Activated T-cell treated with anti-CD3 and anti-CD28 coated beads for 24 hours (primary cell): ENCODE data around the gene LRRK1.

Experiments used
- DNase-seq: peaks from one replicate; pipeline ENCODE4 v3.0.0-alpha.2; 2020; ENCODE audit warnings: low read depth

The LRRK1 gene

DNA sequence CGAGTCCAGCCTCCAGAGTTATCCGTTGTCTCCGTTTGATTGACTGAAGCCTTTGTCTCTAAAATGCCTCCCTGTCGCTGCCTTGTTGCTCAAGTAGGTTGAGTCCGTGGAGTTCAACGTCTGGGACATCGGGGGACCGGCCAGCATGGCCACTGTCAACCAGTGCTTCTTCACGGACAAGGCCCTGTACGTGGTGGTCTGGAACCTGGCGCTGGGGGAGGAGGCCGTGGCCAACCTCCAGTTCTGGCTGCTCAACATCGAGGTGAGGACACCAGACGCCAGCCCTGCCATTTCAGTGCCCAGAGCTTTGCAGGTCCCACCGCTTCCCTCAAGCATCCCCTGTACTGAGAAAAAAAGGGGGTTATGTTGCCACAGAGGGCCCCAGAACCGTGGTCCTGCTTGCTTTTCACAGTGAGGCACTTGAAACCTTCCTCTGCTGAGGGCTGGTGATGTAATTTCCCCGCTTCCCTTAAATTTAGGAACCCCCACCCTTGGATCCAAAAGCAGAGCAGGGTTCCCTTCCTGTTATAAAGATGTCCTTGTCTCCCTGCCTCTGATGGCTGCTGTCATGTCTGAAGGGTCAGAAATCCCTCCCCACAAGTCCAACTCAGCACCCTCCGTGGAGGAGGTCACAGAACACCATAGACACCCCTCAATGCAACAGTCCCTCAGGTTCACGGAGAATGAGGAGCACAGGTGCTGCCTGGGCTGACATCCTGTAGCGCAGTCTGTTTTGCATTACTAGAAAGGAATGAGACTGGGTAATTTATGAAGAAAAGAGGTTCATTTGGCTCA is 105.7 kb downstream of the LRRK1 start:
- DNase-seq: no peak

DNA sequence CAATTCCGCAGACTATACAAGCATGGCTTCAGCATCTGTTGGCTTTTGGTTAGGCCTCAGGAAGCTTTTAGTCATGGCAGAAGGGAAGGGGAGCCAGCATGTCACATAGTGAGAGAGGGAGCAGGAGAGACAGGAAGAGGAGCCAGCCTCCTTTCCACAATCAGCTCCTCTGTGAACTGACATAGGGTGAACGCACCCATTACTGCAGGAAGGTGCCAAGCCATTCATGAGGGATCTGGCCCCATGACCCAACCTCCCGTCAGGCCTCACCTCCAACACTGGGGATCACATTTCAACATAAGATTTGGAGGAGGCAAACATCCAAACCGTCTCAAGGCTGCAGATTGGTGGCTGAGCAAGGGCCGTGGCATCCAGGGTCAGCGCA is 106.3 kb downstream of the LRRK1 start:
- DNase-seq: no peak

DNA sequence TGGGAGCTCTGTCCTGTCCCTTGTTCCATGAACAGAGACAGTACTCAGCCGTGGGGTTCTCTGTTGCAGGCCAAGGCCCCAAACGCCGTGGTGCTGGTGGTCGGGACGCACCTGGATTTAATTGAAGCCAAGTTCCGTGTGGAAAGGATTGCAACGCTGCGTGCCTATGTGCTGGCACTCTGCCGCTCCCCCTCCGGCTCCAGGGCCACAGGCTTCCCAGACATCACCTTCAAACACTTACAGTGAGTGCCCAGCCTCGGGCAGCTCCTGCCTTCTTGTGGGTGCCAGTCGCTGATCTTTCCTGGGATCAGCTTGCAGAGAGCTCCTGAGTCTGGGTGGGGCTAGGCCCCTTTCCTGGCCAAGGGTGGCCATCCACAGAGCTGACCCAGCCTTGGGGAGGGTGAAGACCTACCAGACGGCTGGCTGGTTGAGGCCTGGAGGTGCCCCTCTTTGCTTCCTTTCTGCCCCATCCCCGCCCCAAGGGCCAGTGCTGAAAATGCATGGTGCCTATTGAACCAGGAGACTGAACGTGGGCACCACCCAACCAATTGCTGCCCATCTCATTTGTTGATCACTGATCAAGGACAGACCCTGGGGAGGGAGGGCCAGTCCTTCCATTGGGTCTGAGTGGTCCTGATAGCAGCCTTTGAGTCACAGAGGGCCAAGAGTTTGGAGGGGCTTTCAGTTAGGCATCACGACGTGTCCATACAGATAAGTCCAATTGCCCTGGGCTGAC is 106.9 kb downstream of the LRRK1 start:
- no peak for DNase-seq

DNA sequence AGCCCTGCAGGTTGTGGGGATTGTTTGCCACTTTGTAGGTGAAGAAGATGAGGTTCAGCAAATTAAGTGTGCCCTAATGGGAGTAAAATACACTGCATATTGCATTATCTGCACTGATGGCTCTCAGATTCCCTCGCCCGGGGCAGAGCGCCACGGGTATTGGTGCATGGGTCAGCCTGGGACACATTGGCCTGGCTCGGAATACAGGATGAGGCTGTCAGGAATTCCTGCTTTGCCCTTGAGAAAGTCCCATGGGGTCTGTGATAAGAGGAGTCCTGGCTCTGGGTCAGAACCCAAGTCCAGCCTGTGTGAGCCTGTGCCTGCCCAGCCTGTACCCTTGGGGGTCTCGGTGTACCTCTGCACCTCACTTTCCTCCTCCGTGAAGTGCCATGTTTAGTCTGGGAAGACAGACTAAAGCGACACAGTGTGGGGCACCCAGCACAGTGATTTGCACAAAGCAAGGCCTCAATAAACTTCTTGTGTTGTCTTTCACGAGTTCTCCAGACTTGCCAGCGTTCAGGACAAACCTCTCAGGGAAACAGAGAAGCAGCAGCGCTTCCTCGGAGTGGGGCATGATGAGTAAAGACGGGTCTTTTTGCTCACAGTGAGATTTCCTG is 107.6 kb downstream of the LRRK1 start:
- DNase-seq: no peak

DNA sequence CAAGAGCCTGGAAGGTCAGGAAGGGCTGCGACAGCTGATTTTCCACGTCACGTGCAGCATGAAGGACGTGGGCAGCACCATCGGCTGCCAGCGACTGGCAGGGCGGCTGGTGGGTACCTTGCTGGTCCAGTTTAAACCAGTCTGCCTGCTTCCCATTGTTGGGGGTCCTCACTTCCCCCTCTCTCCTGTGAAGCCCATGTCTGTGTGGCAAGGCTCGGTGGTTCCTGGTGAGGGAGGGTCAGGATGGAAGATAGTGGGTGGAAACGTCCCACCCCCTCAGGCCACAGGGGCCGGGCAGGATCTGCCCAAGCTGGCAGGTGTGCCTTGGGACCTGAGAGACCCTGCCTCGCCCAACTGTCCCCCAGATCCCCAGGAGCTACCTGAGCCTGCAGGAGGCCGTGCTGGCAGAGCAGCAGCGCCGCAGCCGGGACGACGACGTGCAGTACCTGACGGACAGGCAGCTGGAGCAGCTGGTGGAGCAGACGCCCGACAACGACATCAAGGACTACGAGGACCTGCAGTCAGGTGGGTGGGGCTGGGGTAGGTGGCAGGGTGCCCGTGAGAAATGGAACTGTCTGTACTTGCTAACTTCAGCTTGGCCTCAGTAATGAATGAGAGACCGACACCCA is 108.2 kb downstream of the LRRK1 start:
- DNase-seq: no peak

DNA sequence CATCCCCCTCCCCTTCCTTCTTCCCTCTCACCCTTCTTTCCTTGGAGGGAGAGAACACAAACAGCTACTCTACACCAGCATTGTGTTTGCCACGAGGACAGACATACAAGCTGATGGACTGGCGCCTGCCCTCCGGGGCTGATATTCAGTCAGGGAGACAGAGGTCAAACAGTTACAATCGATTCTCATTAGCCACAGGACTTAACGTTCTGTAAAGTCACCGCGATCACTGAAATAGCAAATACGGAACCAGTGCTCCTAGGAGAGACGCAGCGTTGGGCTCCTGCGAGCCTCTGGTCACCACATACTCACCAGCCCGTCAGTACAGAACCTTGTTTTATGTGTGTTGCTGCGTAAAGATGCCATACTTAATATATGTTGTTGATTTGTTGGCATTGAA is 108.8 kb downstream of the LRRK1 start:
- DNase-seq: no peak

DNA sequence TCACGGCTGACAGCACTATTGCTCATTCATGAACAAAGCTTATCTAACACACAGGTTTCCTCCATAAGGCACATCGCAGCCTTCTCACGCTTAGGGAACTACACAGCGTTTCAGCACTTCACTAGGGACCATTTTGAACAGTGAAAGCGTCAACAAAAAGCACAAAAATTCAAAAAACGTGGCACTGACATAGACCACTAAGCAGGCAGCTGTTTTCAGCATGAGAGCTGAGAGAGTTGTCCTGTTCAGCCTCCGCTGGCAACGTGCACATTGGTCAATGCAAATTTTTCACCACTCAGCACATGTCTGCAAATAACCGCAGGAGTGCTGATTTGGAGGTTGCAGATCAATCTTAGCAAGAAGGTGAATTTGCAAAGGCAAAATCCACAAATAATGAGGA is 109.2 kb downstream of the LRRK1 start:
- DNase-seq: no peak

DNA sequence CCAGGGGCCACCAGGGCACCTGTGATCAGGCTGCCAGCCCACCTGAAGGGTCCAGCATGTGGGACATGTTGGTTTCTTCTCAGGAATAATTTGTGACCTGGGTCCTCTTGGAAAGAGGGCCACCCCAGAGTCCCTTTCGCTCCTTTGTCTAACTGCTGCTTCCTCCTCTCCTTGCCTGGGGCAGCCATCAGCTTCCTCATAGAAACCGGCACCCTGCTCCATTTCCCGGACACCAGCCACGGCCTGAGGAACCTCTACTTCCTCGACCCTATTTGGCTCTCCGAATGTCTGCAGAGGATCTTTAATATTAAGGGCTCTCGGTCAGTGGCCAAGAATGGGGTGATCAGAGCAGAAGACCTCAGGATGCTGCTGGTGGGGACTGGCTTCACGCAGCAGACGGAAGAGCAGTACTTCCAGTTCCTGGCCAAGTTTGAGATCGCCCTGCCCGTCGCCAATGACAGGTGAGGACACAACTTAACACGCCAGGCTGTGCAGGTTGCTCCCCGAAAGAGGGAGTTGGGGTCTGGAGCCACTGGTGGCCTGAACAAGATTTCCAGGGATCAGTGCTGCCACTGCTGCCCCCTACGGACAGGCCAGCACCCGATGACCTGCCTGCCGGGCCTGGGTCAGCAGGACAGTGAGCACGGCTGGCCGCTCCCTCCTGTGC is 109.7 kb downstream of the LRRK1 start:
- no peak for DNase-seq

DNA sequence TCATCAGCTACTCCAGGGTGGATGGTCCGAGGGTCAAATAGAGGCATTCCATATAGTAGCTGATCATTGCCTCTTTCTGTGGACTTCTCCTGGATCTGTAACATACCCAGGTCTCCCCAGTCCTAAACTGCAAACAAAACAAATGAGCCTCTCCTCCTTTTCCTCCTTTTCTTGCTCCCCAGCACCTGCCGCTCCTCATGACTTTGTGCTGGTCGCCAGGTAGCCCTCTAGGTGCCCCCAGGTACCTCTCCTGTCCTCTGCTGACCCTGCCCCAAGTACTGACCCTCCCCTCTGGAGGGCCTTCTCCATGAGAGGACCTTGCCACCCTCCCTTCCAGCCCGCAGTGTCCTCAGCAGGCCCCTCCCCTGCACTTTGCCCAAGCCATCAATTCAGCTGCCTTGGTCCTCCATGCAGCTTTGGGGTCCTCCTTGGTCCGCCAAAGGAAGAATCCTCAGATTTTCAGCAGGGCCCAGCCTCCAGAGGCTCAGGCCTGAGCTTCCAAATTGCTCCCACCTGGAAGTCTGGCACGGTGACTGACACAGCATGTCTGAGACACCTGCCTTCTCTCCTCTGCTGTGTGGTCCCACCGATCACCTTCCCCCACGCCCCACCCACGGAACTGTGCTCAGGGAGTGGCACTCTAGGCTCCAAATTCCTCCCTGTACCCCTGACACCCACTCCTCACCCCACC is 111.0 kb downstream of the LRRK1 start:
- no peak for DNase-seq

DNA sequence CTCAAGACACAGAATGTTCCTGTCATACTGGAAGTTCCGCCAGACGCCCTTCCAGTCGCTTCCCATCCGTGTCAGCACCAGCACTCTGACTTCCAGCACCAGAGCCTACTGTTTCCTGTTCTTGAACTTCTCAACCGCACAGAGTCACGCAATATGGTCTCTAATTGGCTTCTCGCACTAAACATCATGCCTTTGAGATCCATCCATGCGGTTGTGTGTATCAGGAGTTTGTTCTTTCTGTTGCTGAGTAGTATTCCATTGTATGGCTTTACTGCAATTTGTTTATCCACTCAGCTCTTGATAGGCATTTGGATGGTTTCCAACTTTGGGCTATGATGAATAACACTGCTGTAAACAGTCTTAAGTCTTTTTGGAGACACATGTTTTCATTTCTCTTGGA is 112.1 kb downstream of the LRRK1 start:
- no peak for DNase-seq

DNA sequence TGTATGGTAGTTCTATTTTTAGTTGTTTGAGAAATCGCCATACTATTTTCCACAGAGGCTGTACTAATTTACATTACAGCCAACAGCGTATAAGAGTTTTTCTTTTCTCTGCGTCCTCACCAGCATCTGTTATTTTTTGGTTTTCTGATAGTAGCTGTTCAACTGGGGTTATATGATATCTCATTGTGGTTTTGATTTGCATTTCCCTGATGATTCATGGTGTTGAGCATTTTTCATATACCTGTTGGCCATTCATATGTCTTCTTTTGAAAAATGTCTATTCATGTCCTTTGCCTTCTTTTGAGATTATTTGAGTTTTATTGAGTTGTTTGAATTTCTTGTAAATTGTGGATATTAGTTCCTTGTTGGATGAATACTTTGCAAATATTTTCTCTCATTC is 114.6 kb downstream of the LRRK1 start:
- DNase-seq: no peak

DNA sequence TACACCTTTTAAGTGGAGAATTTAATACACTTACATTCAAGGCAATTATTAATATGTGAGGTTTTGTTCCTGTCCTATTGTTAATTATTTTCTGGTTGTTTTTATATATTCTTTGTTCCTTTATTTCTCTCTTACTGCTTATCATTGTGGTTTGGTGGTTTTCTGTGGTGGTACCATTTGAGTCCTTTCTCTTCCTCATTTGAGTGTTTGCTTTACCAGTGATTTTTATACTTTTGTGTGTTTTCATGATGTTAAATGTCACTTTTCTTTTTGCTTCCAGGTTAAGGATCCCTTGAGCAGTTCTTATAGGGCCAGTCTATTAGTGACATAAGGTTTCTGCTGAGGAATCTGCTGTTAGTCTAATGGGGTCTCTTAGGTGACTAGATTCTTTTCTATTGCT is 116.5 kb downstream of the LRRK1 start:
- no peak for DNase-seq

DNA sequence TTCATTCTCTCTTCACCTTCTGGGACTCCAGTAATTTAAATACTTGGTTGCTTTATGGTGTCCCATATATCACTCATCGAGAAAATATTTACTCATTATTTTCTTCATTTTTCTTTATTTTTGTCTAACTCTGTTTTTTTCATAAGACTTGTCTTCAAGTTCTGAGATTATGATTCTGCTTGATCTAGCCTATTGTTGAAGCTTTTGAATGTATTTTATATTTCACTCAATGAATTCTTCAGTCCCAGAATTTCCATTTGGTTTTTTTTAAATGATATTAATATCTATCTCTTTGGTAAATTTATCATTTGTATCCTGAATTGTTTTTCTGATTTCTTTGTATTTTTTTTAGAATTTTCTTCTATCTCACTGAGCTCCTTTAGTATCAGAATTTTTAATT is 117.0 kb downstream of the LRRK1 start:
- DNase-seq: no peak

DNA sequence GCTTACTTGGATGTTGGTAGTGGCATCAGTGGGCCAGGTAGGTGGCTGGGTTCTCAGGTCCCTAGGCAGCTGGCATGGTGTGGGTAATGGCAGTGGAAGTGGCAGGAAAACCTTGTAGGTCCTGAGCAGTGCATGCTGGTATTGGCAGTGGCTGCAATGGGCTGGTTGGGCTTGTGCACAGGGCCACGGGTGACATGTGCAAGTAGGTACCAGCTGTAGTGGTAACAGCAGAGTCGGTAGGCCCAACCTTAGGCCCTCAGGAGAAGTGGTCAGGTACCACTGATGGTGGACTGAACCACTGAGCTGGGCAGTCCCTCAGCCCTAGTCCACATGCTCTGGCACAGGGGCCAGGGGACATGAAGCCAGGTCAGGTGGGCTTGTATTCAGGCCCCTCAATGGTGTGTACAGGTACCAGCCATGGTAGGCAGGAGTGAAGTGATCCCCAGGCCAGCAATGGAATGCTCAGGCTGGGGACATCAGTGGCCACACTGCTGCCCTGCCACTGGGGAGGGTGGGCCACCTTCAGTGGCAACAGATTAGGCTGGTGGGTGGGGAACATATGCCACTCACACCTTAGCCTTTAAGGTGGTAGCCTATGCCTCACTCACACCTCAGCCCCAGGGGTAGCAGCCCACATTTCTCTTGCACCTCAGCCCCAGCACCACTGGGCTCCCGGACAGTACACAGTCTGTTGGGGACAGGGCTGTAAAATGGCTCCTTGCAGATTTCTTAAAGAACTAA is 118.1 kb downstream of the LRRK1 start:
- DNase-seq: no peak

DNA sequence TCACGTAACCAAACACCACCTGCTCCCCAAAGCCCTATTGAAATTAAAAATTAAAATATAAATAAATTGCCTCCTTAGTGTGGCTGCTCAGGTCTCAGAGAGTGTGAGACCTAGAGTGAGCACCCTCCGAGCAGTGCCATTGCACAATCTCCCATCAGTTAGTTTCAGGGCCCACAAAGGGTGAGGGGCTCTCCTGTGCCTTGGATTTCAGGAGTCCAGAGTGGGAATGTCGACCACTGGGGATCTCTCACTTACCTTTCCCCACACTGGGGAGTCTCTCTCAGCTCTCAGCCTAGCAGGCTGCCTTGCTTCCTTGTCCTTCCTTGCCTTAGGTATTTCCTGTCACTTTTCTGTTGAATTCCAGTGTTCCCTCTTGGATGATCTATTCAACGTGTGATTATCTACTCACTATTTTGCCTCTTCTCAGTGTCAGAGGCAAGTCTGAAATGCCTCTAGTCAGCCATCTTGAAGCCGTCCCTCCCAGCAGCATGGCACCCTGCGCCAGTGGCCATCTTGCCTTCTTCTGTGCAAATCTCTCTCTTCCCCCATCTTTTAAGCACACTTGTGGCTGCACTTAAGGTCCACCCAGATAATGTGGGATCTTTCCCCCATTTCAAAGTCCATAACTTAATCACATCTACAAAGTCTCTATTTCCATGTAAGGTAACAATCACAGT is 119.3 kb downstream of the LRRK1 start:
- DNase-seq: no peak

DNA sequence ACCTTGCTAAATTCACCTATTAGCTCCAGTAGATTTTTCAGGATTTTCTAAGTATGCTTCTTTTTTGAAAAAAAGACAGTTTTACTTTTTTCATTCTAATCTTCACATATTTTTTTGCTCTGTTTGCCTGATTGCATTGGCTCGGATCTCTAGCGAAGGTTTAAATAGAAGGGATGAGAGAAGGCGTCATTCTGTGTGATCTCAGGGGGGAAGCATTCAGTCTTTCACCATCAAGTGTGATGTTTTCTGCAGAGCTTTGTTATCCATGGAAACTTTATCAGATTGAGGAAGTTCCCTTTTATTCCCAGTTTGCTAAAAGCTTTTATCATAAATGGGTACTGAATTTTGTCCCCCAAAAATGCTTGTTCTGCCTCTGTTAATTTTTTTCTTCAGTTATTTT is 120.3 kb downstream of the LRRK1 start:
- DNase-seq: no peak

DNA sequence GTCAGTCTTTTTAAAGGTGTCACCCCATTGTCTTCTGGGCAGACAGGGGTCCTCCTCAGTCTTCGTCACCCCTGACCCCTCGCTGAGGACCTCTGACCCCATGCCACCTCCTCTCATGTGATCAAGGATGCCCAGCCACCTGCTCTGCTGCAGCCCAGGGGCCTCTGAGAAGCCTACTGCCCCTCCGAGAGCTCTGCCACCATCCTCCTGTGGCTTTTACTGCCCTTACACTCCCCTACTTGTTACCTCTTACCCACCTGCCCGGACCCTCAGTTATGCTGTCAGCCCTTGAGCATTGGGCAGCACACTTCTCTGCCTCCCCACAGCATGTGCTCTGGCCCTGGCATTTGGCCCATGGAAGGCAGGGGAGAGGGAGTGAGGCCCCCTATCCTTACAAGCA is 123.2 kb downstream of the LRRK1 start:
- no peak for DNase-seq

DNA sequence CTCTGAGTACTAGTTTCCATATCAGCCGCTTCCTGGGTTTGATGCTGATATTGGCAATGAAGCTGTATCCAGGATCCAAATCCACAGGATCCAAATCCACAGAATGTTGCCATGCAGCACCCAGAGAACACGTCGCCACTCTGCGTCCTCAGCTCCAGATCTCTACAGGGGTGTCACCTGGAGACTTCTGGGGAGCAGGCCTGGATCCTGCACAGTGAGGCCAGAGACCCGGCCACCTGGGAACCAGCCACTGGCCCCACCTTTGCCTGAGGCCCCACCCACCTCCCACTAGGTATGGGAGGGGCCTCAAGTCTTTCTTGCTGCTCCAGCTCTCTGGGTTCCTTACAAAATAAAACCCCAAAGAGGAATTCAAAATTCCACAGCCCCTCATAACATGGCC is 123.9 kb downstream of the LRRK1 start:
- no peak for DNase-seq

DNA sequence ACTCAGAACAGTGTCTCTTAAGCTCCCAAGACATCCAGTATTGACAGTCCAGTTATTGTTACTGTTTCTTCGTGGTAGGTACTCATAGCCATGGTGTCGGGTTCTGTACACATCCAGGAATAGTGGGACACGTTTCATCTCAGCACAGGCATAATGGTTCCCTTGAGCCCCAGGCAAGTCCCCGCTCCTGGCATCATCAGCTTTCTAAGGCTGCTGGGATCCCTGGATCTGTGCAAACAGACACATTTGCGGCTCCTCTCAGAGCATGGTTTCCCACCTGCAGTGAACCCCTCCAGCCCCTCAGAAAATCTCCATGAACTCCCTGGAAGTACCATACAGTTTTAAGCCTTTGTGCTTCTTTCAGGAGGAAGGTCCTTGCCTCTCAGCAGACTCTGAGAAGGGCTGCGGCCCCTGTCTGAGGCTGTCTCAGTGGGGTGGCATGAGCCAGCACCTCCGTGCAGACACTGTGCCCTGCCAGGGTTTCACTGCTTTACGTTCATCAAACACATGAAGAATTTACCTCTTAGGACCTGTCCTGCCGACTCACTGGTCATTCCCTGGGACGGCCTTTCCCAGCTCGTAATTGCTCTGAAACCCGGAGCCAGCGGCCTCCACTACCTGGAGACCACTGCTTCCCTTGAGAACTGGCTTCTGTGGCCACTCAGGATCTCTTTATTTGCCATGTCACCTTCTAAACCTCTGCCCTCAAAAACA is 124.9 kb downstream of the LRRK1 start:
- DNase-seq: no peak
